ENCODE measurements around the gene KCTD19.

Gene KCTD19

GRCh38 chr16:67257486-67258160 lies 68.9 kb downstream of the KCTD19 start:
- DNase-seq, result no peak

DNA sequence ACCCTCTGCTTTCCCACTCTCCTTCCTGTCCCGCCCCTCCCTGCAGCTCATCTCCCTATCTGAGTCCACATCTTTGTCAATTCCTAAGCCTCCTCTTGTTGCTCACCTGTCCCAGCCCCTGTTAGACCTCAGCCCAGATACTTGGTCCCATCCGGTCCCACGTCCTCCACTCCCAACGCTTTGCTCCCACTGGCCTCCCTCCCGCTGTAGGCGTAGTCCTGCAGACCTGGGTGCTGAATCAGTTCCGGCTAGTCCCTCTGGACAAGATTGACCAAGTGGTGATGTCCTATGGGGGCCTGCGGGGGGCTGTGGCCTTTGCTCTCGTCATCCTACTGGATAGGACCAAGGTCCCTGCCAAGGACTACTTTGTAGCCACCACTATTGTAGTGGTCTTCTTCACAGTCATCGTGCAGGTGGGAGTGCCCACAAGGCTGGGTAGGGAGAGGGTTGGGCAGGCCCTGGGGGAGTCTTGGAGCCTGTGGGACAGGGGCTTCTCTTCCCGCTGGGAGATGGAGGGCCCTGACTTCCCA lies 69.8 kb downstream of the KCTD19 start:
- no peak for DNase-seq

DNA sequence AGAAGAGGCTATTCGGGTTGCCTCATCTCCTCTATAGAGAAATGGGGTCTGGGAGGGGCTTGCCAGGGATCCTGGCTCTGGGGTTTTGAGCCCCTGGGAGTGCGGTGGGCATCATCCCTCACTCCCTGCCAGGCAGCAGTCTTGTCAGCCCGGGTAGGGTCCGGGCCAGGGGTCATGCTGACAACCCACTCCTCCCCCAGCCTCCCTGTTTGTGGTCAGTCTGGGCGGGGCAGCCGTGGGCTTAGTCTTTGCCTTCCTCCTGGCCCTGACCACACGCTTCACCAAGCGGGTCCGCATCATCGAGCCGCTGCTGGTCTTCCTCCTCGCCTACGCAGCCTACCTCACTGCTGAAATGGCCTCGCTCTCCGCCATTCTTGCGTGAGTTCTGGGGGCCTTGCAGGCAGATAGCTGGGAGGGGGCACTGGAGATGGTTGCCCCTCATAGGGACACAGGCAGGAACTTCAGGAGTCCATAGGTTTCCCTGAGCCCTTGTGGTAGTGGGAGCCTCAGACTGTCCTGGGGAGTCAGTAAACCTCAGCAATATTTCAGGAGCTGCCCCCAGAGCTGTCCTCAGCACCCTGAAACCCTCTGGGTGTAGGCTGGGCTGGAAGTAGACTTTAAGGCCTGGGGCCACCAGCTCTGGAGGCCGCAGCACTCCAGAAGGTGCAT lies 70.9 kb downstream of the KCTD19 start:
- no peak for DNase-seq

DNA sequence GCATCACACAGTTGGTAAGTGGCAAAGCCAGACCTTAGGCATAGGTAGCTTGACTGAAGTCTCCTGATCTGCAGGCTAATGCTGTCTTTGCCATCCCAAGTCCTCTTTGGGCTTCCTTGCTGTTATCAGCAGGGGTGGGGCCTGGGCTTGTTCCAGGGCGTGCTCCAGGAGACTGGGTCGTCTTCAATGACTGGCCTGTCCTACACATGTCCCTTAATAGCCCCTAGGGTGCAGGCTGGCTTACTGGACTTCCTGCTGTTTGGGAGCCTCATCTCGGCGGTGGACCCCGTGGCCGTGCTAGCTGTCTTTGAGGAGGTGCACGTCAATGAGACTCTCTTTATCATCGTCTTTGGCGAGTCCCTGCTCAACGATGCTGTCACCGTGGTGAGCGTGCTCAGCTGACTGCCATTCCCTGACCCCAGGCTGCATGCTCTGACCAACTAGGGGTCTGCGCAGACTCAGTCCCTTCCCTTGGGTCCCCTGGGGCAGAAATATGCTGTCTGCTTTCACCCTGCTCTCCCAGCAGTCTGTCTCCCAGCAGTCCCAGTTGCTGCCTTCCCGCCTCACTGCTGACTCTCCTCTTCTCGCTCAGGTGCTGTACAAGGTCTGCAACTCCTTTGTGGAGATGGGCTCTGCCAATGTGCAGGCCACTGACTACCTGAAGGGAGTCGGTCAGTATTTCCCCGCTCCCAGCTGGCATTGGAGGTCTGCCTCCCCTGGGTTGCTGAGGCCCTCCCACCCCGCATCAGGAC lies 71.6 kb downstream of the KCTD19 start:
- no peak for DNase-seq

DNA sequence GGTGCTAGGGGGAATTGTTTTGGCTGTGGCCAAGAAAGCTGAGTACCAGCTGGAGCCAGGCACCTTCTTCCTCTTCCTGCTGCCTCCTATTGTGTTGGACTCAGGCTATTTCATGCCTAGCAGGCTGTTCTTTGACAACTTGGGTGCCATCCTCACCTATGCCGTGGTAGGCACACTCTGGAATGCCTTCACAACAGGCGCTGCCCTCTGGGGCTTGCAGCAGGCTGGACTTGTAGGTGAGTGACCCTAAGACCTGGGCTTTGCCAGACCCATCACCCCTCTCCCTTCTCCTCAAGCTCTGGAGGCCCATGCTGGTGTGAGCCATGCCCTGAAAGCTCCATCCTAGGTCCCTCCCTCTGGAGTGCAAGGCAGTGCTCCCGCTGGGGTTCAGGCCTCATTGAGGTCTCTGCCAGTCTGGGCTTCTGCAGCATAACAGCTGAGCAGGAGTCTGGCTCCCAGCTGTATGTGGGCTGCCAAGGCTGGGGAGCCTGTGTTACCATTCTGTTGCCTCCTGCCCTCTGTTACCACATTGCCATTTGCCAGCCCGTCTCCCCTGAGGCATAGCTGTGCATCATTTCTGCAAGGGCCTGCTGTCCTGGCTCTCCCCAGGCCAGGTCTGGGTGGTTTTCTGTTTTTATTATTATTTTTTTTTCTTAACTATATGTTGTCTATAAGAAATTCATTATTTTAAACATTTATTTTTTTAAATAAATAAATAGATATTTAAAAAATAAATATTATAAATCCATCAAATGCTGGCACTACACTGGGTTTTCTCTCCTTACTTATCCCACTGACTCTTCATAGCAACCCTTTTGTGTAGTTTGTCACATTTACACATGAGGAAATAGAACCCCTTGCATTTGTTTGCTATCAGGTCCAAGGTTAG lies 73.7 kb downstream of the KCTD19 start:
- DNase-seq, result peak; percentile 61

GRCh38 chr16:67250045-67250327 lies 76.6 kb downstream of the KCTD19 start:
- DNase-seq, result no peak

- no peak for DNase-seq
Measured at GRCh38 chr16:67249178-67250044, 77.1 kb downstream of the KCTD19 start.

DNA sequence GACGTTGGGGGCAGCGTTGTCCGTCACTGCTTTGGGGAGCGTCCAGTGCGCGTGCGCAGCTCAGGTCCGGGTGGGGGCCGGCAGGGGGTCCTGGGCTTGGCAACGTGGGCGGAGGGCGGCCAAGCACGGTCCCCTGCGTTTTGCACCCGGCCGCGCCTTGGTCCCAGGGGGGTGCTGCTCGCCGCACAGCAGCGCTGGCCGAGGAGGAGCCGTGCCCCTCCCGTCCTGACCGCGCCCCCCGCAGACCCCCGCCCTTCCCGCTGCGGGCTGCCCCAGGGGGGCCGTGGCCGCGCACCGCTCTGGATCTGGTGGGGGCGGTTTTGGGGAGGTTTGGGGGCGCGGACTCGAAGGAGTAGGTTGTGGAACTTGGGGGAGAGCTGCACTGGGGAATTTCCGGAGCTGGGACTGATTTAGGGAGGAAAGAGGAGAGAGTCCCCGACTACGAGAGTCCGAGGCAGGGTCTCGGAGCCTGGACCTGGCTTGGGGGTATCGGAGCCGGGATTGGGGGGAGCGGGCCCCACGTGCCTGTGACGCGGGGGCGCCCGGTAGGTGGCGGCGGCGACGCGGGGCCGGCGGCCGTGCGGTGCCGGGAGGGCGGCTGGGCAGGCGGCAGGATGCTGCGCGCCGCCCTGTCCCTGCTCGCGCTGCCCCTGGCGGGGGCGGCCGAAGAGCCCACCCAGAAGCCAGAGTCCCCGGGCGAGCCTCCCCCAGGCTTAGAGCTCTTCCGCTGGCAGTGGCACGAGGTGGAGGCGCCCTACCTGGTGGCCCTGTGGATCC lies 78.0 kb downstream of the KCTD19 start, which contains the start of gene SLC9A5:
SLC9A5 (plus strand) TSS at position 579 of the 777 bp plus-strand sequence; CDS start at position 615, 36 bp downstream.
- no peak for DNase-seq

DNA sequence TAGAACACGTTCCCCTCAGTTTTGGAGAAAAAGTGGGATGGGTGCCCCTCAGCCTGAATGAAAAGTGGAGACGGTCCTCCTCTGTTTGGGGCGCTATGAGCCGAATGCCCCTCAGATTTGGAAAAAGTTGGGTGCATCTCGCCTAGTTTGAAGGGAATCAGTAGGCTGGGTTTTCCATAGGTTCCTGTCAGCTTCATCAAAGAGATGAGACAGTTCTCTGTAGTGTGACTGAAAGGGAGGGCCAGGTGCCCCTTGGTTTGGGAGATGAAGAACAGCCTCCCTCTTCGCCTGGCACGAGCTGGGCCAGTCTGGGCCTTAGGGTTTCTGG lies 78.5 kb downstream of the KCTD19 start:
- no peak for DNase-seq

- peak; percentile 71 for DNase-seq
Measured at GRCh38 chr16:67247192-67248072, 79.1 kb downstream of the KCTD19 start, which contains the start of gene FHOD1. Gene FHOD1, minus strand, starts transcription at chr16:67247481. Its CDS starts 71 bp downstream, at chr16:67247410.

DNA sequence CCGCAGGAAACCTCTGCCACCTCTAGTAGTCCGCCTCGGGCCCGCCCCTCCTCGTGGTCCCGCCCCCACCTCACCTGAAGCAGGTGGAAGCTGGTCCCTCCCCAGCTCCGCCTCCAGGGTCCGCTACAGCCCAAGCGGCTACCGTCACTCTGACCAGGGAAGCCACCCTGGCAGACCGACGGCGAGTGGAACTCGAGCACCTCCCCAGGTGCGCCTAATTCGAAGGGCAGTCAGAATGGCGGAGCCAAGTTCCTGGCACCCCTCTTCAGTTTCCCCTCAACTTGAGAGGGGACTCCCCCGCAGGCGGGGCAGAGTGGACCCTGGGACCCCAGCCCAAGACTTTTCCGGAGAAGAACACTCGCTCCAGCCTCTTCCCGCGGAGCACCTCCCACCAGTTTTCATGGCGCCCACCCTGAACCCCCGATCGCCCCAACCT lies 79.8 kb downstream of the KCTD19 start:
- DNase-seq, result no peak

GRCh38 chr16:67246081-67246755 lies 80.3 kb downstream of the KCTD19 start:
- DNase-seq, result no peak

DNA sequence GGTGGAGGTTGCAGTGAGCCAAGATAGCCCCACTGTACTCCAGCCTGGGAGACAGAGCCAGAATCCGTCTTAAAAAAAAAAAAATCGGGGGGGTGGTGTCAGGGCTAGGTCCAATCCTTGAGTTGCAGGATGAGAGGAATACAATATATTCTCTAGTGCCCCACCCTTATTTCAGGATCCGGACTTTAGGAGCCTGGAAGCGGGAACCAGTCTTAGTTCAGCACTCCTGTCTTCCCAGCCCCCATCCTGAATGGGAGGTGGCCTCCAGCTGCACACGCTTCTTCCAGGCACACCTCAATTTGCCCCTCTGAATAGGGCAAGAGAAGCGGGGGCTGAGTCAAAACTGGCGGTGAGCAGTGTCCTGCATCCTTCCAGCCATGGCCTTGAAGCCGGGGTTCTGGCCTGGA lies 80.9 kb downstream of the KCTD19 start:
- DNase-seq, result no peak

GRCh38 chr16:67245186-67245585 lies 81.4 kb downstream of the KCTD19 start:
- DNase-seq, result no peak

DNA sequence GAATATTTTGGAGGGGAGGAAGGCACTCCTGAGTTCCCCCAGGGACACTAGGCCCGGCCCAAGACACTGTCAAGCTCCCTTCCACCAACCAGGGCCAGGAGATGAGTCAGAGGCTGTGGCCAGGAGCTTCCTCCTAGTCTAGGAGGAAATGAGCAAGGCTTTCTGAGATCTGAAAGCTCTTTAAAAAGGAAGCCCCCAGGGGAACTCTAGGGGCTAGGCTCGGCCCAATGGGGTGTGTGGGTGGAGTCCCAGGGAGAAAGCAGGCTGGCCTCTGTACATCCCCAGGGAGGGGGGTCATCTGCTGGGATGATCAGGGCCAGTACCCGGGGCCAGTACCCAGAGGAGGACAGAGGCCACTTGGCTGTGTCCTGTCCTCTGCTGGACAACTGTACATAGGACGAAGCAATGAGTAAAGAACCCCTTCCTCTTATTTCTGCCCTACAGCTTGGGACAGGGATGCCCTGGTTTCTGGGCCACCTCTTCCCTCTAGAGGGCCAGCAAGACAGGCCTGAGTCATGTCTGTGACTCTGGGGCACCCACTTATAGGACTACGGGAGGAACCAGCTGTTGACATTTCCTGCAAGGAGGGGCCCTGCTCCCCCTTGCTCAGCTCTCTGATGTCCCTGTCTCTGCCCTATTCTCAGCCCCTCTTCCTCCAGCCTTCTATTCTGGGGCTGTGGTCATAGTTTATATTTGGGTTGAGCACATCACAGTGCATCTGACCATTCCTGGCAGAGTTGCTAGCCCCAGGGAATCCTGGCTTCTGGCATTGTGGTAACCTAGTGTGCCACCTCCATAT lies 82.0 kb downstream of the KCTD19 start:
- DNase-seq, result no peak

DNA sequence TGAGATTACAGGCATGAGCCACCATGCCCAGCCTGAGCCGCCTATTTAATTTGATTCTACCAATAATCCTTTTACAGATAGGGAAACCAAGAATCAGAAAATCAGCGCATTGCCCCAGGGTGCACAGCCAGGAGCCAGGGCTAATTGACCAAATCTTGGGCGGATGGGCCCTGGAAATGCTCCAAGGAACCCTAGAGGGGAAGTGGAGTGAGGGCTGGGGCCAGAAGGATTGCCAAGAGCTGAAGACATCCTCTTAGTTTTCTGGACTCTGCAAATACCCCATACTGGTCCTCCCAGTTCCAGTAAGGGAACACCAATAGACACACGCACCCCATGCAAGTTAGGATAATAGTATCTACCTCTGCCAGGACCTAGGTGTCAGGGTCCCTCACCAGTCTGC lies 83.1 kb downstream of the KCTD19 start:
- DNase-seq, result no peak

- DNase-seq, result no peak
Measured at GRCh38 chr16:67242138-67242730, 84.3 kb downstream of the KCTD19 start.
